Body of pancreas (tissue), 4 donors: ENCODE measurements around the gene SLC3A2.

ENCODE experiments used
- POLR2A ChIP-seq, 3 donors: fragments of 450-650 bp; IDR thresholded peaks; one replicate each; pipeline ENCODE4 v1.6.1; 2016; ENCODE audit warnings: antibody characterized with exemption in 3 of 3, mild to moderate bottlenecking in 2 of 3
- TF ChIP-seq, protein P1 (sequence below), 7 experiments: fragments of 450-650 bp in 4 of 7; fragments of 200-600 bp in 3 of 7; sonication (generic) in 3 of 7; IDR thresholded peaks; one replicate each; pipeline ENCODE4 v1.5.1; 2016 to 2019; ENCODE audit warnings: antibody characterized with exemption in 7 of 7

DNA sequence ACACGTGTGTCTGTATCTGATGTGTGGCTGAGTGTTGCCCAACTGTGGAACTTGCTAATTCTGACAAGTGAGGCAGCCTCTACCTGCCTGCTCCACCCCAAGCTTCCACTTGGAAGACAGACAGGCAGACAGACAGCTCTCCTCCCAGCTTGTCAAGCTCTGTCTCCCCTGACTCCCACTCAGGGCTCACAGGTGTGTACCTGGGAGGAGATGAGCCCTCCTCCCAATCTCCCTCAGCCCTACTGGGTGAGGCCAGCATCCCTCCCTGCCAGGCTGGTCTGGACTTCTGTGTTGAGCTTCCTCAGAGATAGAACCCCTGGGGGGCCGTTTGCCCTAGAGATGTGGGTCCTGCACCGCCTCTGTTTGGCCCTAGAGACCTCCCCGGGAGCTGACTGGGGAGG lies 41.5 kb downstream of the SLC3A2 start:
- TF ChIP-seq, protein P1, sequence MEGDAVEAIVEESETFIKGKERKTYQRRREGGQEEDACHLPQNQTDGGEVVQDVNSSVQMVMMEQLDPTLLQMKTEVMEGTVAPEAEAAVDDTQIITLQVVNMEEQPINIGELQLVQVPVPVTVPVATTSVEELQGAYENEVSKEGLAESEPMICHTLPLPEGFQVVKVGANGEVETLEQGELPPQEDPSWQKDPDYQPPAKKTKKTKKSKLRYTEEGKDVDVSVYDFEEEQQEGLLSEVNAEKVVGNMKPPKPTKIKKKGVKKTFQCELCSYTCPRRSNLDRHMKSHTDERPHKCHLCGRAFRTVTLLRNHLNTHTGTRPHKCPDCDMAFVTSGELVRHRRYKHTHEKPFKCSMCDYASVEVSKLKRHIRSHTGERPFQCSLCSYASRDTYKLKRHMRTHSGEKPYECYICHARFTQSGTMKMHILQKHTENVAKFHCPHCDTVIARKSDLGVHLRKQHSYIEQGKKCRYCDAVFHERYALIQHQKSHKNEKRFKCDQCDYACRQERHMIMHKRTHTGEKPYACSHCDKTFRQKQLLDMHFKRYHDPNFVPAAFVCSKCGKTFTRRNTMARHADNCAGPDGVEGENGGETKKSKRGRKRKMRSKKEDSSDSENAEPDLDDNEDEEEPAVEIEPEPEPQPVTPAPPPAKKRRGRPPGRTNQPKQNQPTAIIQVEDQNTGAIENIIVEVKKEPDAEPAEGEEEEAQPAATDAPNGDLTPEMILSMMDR (IDR thresholded peaks at IDR 0.05): no peak
- no peak for TF ChIP-seq POLR2A (IDR thresholded peaks at IDR 0.05)
